DOHH2 (cell line): ENCODE measurements around the gene MACROD2.

Experiments
- CTCF ChIP-seq: fragments of 200-600 bp; sonication (generic); IDR thresholded peaks from one replicate; pipeline ENCODE4 v1.5.1; 2014; ENCODE audit warnings: antibody characterized with exemption, mild to moderate bottlenecking, low read depth, low read length; ENCODE audit not compliant: poor library complexity, severe bottlenecking
- EZH2phosphoT487 ChIP-seq: fragments of 200-600 bp; sonication (generic); IDR thresholded peaks from 2 replicates; pipeline ENCODE4 v1.6.1; 2017; ENCODE audit warnings: borderline replicate concordance, mild to moderate bottlenecking, antibody characterized with exemption, low read length, moderate library complexity, mixed read lengths

GRCh38 chr20:15289337-15289736, 1294.0 kb downstream of the MACROD2 start:
- TF ChIP-seq CTCF: no peak
- TF ChIP-seq EZH2phosphoT487: no peak
